Astrocyte (in vitro differentiated cells and primary cell): ENCODE measurements around the gene C1orf56. TPM values are rescaled to one million over a fixed set of nuclear protein-coding genes. Genes with fewer than 3 reads are reported as not detected.
A peak's percentile ranks its signal among the peaks of the same experiment; 100 is the strongest.

Experiments
- DNase-seq: peaks from one replicate; pipeline ENCODE4 v3.0.0-alpha.2; 2010; ENCODE audit warnings: low read depth
- FAIRE-seq: peaks from 2 replicates; lab custom pipeline; 2011; peaks lifted over from hg19 to GRCh38; lab: Jason Lieb, UNC
- H2AFZ ChIP-seq: 2 replicates; pipeline ENCODE4 v1.6.0; 2012; ENCODE audit warnings: low read depth, low read length, inconsistent platforms
- H3K27ac ChIP-seq: 2 replicates; pipeline ENCODE4 v1.5.1; 2011; ENCODE audit warnings: low read depth, low read length, inconsistent platforms
- H3K27me3 ChIP-seq: 2 replicates; pipeline ENCODE4 v1.6.0; 2011; ENCODE audit warnings: low read length, inconsistent platforms; ENCODE audit not compliant: insufficient read depth
- H3K36me3 ChIP-seq: 2 replicates; pipeline ENCODE4 v1.5.1; 2011; ENCODE audit warnings: low read length, inconsistent platforms; ENCODE audit not compliant: insufficient read depth
- H3K4me1 ChIP-seq: 2 replicates; pipeline ENCODE4 v1.5.1; 2011; ENCODE audit warnings: low read length, inconsistent platforms; ENCODE audit not compliant: insufficient read depth
- H3K4me2 ChIP-seq: 2 replicates; pipeline ENCODE4 v1.6.0; 2012; ENCODE audit warnings: low read length, inconsistent platforms
- H3K4me3 ChIP-seq: 2 replicates; pipeline ENCODE4 v1.5.1; 2011; ENCODE audit warnings: low read depth, mild to moderate bottlenecking, low read length, inconsistent platforms; ENCODE audit not compliant: insufficient read depth
- H3K79me2 ChIP-seq: 2 replicates; pipeline ENCODE4 v1.6.0; 2012; ENCODE audit warnings: mild to moderate bottlenecking, low read length, inconsistent platforms; ENCODE audit not compliant: insufficient read depth
- H3K9ac ChIP-seq: 2 replicates; pipeline ENCODE4 v1.6.0; 2012; ENCODE audit warnings: mild to moderate bottlenecking, low read length, inconsistent platforms
- H3K9me3 ChIP-seq: 2 replicates; pipeline ENCODE4 v1.5.1; 2012; ENCODE audit warnings: low read depth, mild to moderate bottlenecking, low read length, inconsistent platforms; ENCODE audit not compliant: insufficient read depth
- H4K20me1 ChIP-seq: 2 replicates; pipeline ENCODE4 v1.6.0; 2012; ENCODE audit warnings: low read length, inconsistent platforms; ENCODE audit not compliant: insufficient read depth
- H3K27ac Mint-ChIP-seq: one replicate; pipeline ENCODE4 v1.8.0; 2021; ENCODE audit warnings: mild to moderate bottlenecking, mixed read lengths; ENCODE audit not compliant: unreplicated experiment
- H3K27me3 Mint-ChIP-seq: one replicate; pipeline ENCODE4 v1.8.0; 2021; ENCODE audit warnings: low read depth, mixed read lengths; ENCODE audit not compliant: unreplicated experiment
- H3K36me3 Mint-ChIP-seq: one replicate; pipeline ENCODE4 v1.8.0; 2021; ENCODE audit warnings: low read depth, mixed read lengths; ENCODE audit not compliant: unreplicated experiment
- H3K4me1 Mint-ChIP-seq: one replicate; pipeline ENCODE4 v1.8.0; 2021; ENCODE audit warnings: low read depth, mixed read lengths; ENCODE audit not compliant: unreplicated experiment
- H3K4me3 Mint-ChIP-seq: one replicate; pipeline ENCODE4 v1.8.0; 2021; ENCODE audit warnings: mild to moderate bottlenecking, moderate library complexity, mixed read lengths; ENCODE audit not compliant: unreplicated experiment
- H3K9me3 Mint-ChIP-seq: one replicate; pipeline ENCODE4 v1.8.0; 2021; ENCODE audit warnings: mild to moderate bottlenecking, mixed read lengths; ENCODE audit not compliant: unreplicated experiment
- EZH2 ChIP-seq: IDR thresholded peaks from 2 replicates; pipeline ENCODE4 v1.6.1; 2012; ENCODE audit warnings: mild to moderate bottlenecking, low read length, inconsistent platforms; ENCODE audit not compliant: insufficient read depth
- total RNA-seq: library from RNA; stranded (reverse); gene quantifications from 2 replicates; pipeline ENCODE4 v1.2.1, GENCODE V29; 2021
- TF ChIP-seq, protein P1 (sequence below): IDR thresholded peaks from 2 replicates; pipeline ENCODE4 v1.5.1; 2011; ENCODE audit warnings: low read depth, mild to moderate bottlenecking, inconsistent platforms, low read length, moderate library complexity; ENCODE audit not compliant: insufficient read depth

Gene C1orf56
- total RNA-seq, 1 donor from 2014 or later, result 1.3 TPM

DNA sequence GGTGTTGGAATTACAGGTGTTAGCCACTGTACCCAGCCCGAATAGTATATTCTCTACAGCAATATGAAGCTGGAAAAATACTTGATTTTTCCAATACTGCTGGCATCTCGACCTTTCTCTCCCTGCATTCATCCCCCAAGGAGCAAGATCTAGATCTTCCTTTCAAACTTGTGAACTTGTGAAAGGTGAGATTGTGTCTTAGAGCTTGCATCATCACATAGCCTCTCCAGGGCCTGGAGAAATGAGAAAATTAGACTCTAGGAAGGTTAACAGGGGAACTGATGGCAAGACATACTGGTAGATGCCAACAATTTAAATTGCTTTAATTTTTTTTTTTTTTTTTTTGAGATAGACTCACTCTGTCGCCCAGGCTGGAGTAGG lies 37.2 kb upstream of the C1orf56 start:
- peaks cover 35% of the 10 kb centered on the region for H3K4me1 Mint-ChIP-seq

DNA sequence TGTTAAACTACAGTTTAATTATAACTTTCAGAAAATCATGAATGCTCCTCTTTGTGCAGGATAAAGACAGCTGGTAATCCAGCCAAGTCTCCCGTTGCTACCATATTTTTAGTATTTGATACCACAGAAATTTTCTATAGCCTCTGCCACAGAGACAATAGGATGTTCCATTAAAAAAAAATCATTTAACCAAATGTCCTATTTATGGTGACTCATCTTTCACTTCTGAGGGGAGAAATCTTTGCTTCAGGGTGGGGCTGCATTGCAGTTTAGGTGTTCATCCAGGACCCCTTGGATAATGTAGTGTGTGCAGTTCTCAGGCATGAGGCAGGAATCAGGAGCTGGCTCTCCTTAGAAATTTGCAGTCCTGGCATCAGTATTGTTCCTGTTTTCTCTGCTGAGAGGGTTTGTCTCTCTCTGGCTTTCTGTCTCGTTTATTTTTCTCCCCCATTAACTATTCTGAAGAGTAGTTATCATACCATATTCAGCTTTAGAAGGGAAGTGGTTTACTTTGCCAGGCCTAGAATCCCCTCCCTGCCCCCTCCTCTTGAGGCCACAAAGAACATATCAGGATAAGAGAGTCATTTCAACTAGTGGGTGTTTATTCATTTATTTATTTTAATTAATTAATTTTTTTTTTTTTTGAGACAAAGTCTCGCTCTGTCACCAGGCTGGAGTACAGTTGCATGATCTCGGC lies 36.2 kb upstream of the C1orf56 start:
- no peaks in the 10 kb centered on the region for H3K9me3 Mint-ChIP-seq
- H3K4me1 Mint-ChIP-seq, result peaks cover 29% of the 10 kb centered on the region
- no peak overlapping the region for H3K27ac Mint-ChIP-seq
- DNase-seq, result no peak
- no peaks in the 10 kb centered on the region for H3K9me3 ChIP-seq
- no peak overlapping the region for H3K9ac ChIP-seq
- H3K4me1 ChIP-seq, result peaks cover 39% of the 10 kb centered on the region
- no peaks in the 10 kb centered on the region for H3K36me3 Mint-ChIP-seq
- no peak overlapping the region for H3K27ac ChIP-seq
- H2AFZ ChIP-seq, result no peak overlapping the region
- H3K79me2 ChIP-seq, result peaks cover 3% of the 10 kb centered on the region
- peak overlapping the region; percentile 16 for H3K4me3 Mint-ChIP-seq
- TF ChIP-seq, protein P1, sequence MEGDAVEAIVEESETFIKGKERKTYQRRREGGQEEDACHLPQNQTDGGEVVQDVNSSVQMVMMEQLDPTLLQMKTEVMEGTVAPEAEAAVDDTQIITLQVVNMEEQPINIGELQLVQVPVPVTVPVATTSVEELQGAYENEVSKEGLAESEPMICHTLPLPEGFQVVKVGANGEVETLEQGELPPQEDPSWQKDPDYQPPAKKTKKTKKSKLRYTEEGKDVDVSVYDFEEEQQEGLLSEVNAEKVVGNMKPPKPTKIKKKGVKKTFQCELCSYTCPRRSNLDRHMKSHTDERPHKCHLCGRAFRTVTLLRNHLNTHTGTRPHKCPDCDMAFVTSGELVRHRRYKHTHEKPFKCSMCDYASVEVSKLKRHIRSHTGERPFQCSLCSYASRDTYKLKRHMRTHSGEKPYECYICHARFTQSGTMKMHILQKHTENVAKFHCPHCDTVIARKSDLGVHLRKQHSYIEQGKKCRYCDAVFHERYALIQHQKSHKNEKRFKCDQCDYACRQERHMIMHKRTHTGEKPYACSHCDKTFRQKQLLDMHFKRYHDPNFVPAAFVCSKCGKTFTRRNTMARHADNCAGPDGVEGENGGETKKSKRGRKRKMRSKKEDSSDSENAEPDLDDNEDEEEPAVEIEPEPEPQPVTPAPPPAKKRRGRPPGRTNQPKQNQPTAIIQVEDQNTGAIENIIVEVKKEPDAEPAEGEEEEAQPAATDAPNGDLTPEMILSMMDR, result no peak
- TF ChIP-seq EZH2, result no peak
- FAIRE-seq, result no peak
- H3K4me2 ChIP-seq, result peak overlapping the region; percentile 28
- no peaks in the 10 kb centered on the region for H3K36me3 ChIP-seq
- no peaks in the 10 kb centered on the region for H3K27me3 Mint-ChIP-seq
- no peak overlapping the region for H3K4me3 ChIP-seq
- no peaks in the 10 kb centered on the region for H3K27me3 ChIP-seq
- H4K20me1 ChIP-seq, result no peaks in the 10 kb centered on the region

More for the DNA sequence above, 37.2 kb upstream of the C1orf56 start:
- Mint-ChIP-seq H3K4me3 (no peak overlapping the region), H3K27ac (no peak overlapping the region), H3K36me3 (peaks cover 1% of the 10 kb centered on the region), H3K9me3 (no peaks in the 10 kb centered on the region), H3K27me3 (no peaks in the 10 kb centered on the region)
- H4K20me1 ChIP-seq, result no peaks in the 10 kb centered on the region
- no peak for FAIRE-seq
- no peak for DNase-seq
- peaks cover 6% of the 10 kb centered on the region for H3K79me2 ChIP-seq
- no peak overlapping the region for H3K4me3 ChIP-seq
- no peak overlapping the region for H3K27ac ChIP-seq
- H2AFZ ChIP-seq, result no peak overlapping the region
- no peaks in the 10 kb centered on the region for H3K27me3 ChIP-seq
- TF ChIP-seq, protein P1, result no peak
- no peak for TF ChIP-seq EZH2
- no peak overlapping the region for H3K9ac ChIP-seq
- H3K9me3 ChIP-seq, result no peaks in the 10 kb centered on the region
- no peaks in the 10 kb centered on the region for H3K36me3 ChIP-seq
- H3K4me2 ChIP-seq, result no peak overlapping the region
- H3K4me1 ChIP-seq, result peaks cover 49% of the 10 kb centered on the region
